Endothelial cell of umbilical vein (primary cell): Measurements from ENCODE around the gene SPRYD7.

Source experiments
- CTCF ChIP-seq, 2 donors: IDR thresholded peaks; 1 replicate in 1 of 2; 2 replicates in 1 of 2; pipeline ENCODE4 v1.5.1; 2011; ENCODE audit warnings: low read length in 2 of 2, mild to moderate bottlenecking in 2 of 2, moderate library complexity in 2 of 2, control low read depth in 1 of 2, inconsistent platforms in 1 of 2, low read depth in 1 of 2; ENCODE audit not compliant: insufficient read depth in 1 of 2; ENCODE audit errors: extremely low read depth in 1 of 2
- JUN ChIP-seq: IDR thresholded peaks from 2 replicates; pipeline ENCODE4 v1.6.1; 2011; ENCODE audit warnings: borderline replicate concordance, low read depth; ENCODE audit not compliant: insufficient read length, insufficient read depth
- POLR2A ChIP-seq: IDR thresholded peaks from 2 replicates; pipeline ENCODE4 v1.6.1; 2012; ENCODE audit warnings: low read depth, mild to moderate bottlenecking, control low read depth, low read length
- POLR2AphosphoS5 ChIP-seq: IDR thresholded peaks from 2 replicates; pipeline ENCODE4 v1.6.1; 2012; ENCODE audit warnings: low read depth, mild to moderate bottlenecking, control low read depth, low read length, moderate library complexity; ENCODE audit not compliant: insufficient read depth

GRCh38 chr13:49878682-49879081 is 57.5 kb downstream of the SPRYD7 start:
- TF ChIP-seq POLR2AphosphoS5 (no peak), CTCF (IDR thresholded peaks at IDR 0.05; ENCODE audit: extremely low read depth in 1 of 2, insufficient read depth in 1 of 2, low read depth in 1 of 2, low read length in 2 of 2) (no peak), POLR2A (no peak), JUN (no peak)
